Smooth muscle cell (in vitro differentiated cells): ENCODE measurements around the gene EMX1. TPM values are rescaled to one million over a fixed set of nuclear protein-coding genes. Genes with fewer than 3 reads are reported as not detected.

Experiments used
- DNase-seq: peaks from one replicate; lab custom pipeline; 2025; ENCODE audit not compliant: unreplicated experiment; lab: John Stamatoyannopoulos, UW
- H2AFZ ChIP-seq: fragments of 200-600 bp; sonication (generic); 2 replicates; pipeline ENCODE4 v1.6.0; 2016; ENCODE audit warnings: antibody characterized with exemption, low read depth, mild to moderate bottlenecking
- H3F3A ChIP-seq: fragments of 200-600 bp; sonication (generic); 2 replicates; pipeline ENCODE4 v1.6.0; 2017; ENCODE audit warnings: antibody characterized with exemption, low read depth
- H3K27ac ChIP-seq: fragments of 200-600 bp; sonication (generic); 2 replicates; pipeline ENCODE4 v1.5.1; 2016; ENCODE audit warnings: low read depth, mild to moderate bottlenecking
- H3K27me3 ChIP-seq: fragments of 200-600 bp; sonication (generic); 2 replicates; pipeline ENCODE4 v1.6.1; 2016; ENCODE audit warnings: low read depth, mild to moderate bottlenecking
- H3K36me3 ChIP-seq: fragments of 200-600 bp; sonication (generic); 2 replicates; pipeline ENCODE4 v1.5.1; 2016; ENCODE audit warnings: low read depth
- H3K4me1 ChIP-seq: fragments of 200-600 bp; sonication (generic); 2 replicates; pipeline ENCODE4 v1.5.1; 2016; ENCODE audit warnings: low read depth
- H3K4me2 ChIP-seq: fragments of 200-600 bp; sonication (generic); 2 replicates; pipeline ENCODE4 v1.6.0; 2016; ENCODE audit warnings: mild to moderate bottlenecking
- H3K4me3 ChIP-seq: fragments of 200-600 bp; sonication (generic); 2 replicates; pipeline ENCODE4 v1.5.1; 2016; ENCODE audit warnings: mild to moderate bottlenecking
- H3K79me2 ChIP-seq: fragments of 200-600 bp; sonication (generic); 2 replicates; pipeline ENCODE4 v1.6.0; 2016; ENCODE audit warnings: low read depth, mild to moderate bottlenecking
- H3K9ac ChIP-seq: fragments of 200-600 bp; sonication (generic); 2 replicates; pipeline ENCODE4 v1.6.0; 2016; ENCODE audit warnings: low read depth
- H3K9me3 ChIP-seq: fragments of 200-600 bp; sonication (generic); replicated peaks from 2 replicates; pipeline ENCODE4 v1.5.1; 2016; ENCODE audit warnings: low read depth
- H4K20me1 ChIP-seq: fragments of 200-600 bp; sonication (generic); 2 replicates; pipeline ENCODE4 v1.6.0; 2016; ENCODE audit warnings: low read depth
- WGBS: methylation state at CpG from one replicate; pipeline ENCODE4 v1.1.7; 2016; ENCODE audit warnings: low lambda C conversion rate; 5-methylcytosine and 5-hydroxymethylcytosine counted together
- polyA plus RNA-seq: library from polyadenylated mRNA; unstranded; fragments of >200 nt; fragmentation: Nextera tagmentation; extraction: Ambion mirVana; gene quantifications from 2 replicates; pipeline ENCODE4 v1.2.1, GENCODE V29; 2016
- total RNA-seq: library from RNA; depleted of rRNA; stranded (reverse); fragments of >200 nt; gene quantifications from 2 replicates; pipeline ENCODE4 v1.2.3, GENCODE V29; 2014
- TF ChIP-seq, protein P1 (sequence below): fragments of 200-600 bp; sonication (generic); IDR thresholded peaks from 2 replicates; pipeline ENCODE4 v1.5.1; 2017; ENCODE audit warnings: borderline replicate concordance, mild to moderate bottlenecking, antibody characterized with exemption; ENCODE audit not compliant: insufficient read depth, poor library complexity, severe bottlenecking

The EMX1 gene
- total and polyA plus RNA-seq, 2 experiments from 2014 or later, result not detected

DNA sequence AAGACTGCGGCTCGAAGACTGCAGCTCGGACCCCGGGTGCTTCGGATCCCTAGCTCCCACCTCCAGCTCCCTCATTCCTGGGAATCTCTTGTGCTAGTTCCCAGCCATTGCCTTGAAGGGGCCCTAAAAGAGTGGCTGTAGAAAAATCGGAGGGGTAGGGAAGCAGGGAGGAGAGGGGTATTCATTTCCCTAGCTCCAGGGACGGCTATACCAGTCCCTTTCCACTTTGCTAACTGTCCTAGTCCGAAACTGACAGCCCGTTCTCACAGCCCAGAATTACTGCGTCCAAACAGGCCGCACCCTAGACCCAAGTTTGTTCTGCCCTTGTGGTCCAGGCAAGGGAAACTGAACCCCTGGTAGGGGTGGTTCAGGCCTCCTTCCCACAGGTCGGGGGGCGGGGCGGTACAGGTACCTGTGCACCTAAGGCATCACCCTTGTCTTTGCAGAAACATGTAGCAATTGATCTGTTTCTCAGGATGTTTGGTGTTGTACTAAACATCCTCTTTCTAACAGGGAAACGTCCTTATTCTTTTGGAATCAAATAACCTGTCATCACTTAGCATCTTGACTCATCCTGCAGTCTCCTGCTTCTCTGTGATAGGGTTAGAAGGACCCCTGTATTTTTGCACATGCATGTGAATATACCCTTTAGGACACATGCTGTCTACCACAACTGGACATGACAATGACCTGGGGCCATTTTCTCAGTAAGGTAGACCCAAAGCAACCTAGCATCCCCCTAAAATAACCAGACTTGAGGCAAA lies 4.0 kb downstream of the EMX1 start:
- TF ChIP-seq, protein P1, sequence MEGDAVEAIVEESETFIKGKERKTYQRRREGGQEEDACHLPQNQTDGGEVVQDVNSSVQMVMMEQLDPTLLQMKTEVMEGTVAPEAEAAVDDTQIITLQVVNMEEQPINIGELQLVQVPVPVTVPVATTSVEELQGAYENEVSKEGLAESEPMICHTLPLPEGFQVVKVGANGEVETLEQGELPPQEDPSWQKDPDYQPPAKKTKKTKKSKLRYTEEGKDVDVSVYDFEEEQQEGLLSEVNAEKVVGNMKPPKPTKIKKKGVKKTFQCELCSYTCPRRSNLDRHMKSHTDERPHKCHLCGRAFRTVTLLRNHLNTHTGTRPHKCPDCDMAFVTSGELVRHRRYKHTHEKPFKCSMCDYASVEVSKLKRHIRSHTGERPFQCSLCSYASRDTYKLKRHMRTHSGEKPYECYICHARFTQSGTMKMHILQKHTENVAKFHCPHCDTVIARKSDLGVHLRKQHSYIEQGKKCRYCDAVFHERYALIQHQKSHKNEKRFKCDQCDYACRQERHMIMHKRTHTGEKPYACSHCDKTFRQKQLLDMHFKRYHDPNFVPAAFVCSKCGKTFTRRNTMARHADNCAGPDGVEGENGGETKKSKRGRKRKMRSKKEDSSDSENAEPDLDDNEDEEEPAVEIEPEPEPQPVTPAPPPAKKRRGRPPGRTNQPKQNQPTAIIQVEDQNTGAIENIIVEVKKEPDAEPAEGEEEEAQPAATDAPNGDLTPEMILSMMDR, result no peak
- H3K4me1 ChIP-seq, result peaks cover 34% of the 10 kb centered on the region
- no peaks in the 10 kb centered on the region for H3K79me2 ChIP-seq
- H3K9me3 ChIP-seq, result no peaks in the 10 kb centered on the region
- H3K4me2 ChIP-seq, result no peak overlapping the region
- H3K27me3 ChIP-seq, result peaks cover 100% of the 10 kb centered on the region
- DNase-seq, result no peak
- H2AFZ ChIP-seq, result no peak overlapping the region
- H3K9ac ChIP-seq, result no peak overlapping the region
- WGBS, result 17% methylated on average over 15 of the region's 15 CpGs
- H4K20me1 ChIP-seq, result peaks cover 17% of the 10 kb centered on the region
- H3F3A ChIP-seq, result no peaks in the 10 kb centered on the region
- no peaks in the 10 kb centered on the region for H3K36me3 ChIP-seq
- no peak overlapping the region for H3K27ac ChIP-seq
- no peak overlapping the region for H3K4me3 ChIP-seq

DNA sequence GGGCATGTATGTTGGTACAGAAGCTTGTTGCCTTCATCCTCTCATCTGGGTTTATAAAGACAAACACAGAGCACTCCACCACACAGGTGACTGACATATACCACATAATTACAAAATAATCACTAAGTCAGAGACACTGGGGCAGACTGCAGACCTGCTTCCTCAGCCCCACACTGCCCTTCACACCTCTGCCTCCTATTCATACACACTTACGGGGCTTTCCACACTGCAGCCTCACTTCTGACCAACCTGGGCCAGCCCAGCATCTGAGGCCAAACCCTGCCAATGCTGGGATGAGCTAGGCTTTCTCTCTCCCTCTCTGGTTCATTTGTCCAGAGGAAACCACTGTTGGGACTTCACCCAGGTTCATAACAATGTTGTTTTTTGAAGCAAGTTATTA lies 4.5 kb downstream of the EMX1 start:
- Histone ChIP-seq H3K36me3 (no peaks in the 10 kb centered on the region), H3K4me3 (no peak overlapping the region), H4K20me1 (peaks cover 17% of the 10 kb centered on the region), H3K27ac (no peak overlapping the region), H3K4me2 (no peak overlapping the region), H3K4me1 (peaks cover 31% of the 10 kb centered on the region), H3K27me3 (peaks cover 100% of the 10 kb centered on the region), H3K79me2 (no peaks in the 10 kb centered on the region), H3K9me3 (no peaks in the 10 kb centered on the region), H3F3A (no peaks in the 10 kb centered on the region), H3K9ac (no peak overlapping the region), H2AFZ (no peak overlapping the region)
- TF ChIP-seq, protein P1, result no peak
- WGBS, result 59% methylated on average over 1 of the region's 1 CpG
- no peak for DNase-seq

DNA sequence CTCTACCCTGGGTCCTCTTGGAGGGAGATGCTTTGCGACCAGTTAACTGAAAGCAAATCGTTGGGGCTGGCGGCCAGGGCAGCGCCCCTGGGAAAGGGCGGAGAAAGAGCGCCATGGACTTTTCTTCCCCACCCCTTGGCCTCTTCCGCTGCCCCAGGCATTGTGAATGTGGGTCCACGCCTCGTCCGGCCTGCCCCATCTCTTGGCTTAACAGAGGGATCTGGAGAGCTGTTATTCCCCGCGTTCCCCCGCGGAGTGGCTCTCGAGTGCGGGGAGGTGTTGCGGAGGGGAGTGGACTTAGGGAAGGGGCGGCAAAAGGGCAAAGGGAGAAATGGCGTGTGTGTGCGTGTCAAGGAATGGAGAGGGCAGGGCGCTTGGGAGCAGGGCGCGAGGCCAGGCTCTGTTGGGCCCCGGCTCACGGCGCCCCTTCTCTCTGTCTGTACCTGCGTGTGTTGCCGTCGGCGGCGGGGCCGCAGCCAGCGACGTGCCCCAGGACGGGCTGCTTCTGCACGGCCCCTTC lies 6.6 kb downstream of the EMX1 start:
- Histone ChIP-seq H3K27ac (no peak overlapping the region), H3K79me2 (no peaks in the 10 kb centered on the region), H2AFZ (no peak overlapping the region), H3F3A (no peaks in the 10 kb centered on the region), H4K20me1 (peaks cover 10% of the 10 kb centered on the region), H3K4me1 (peaks cover 20% of the 10 kb centered on the region), H3K36me3 (no peaks in the 10 kb centered on the region), H3K9me3 (no peaks in the 10 kb centered on the region), H3K4me2 (peak overlapping the region; percentile 72), H3K4me3 (no peak overlapping the region), H3K9ac (no peak overlapping the region), H3K27me3 (peaks cover 100% of the 10 kb centered on the region)
- TF ChIP-seq, protein P1, result no peak
- no peak for DNase-seq
- WGBS, result 3% methylated on average over 35 of the region's 36 CpGs
